ENCODE results near the gene PRRC1. TPM values are rescaled to one million over a fixed set of nuclear protein-coding genes. Genes with fewer than 3 reads are reported as not detected.

The PRRC1 gene
- total and polyA plus RNA-seq, 4 donors: 22.9 to 88.1 (median 40.9) TPM

- WGBS, 2 donors: 31 to 45% methylated on average over 3 of the region's 3 CpGs
Observed at GRCh38 chr5:127513408-127513970, 4.0 kb upstream of the PRRC1 start.

GRCh38 chr5:127514816-127515215 is 2.6 kb upstream of the PRRC1 start:
- H3K9me3 ChIP-seq (ENCODE audit: control insufficient read depth in 4 of 4, insufficient read depth in 3 of 4, low read length in 3 of 4): no peaks in the 10 kb centered on the region
- H3K4me1 ChIP-seq (ENCODE audit: control insufficient read depth in 5 of 5, insufficient read depth in 5 of 5, low read length in 5 of 5): peaks cover 0 to 12% (median 2%) of the 10 kb centered on the region in 5 donors
- H3K27me3 ChIP-seq (ENCODE audit: control insufficient read depth in 3 of 3, insufficient read depth in 3 of 3, low read length in 2 of 3): no peaks in the 10 kb centered on the region
- H3K27ac ChIP-seq (ENCODE audit: low read depth in 1 of 2, low read length in 1 of 2): no peak overlapping the region
- no peak for ATAC-seq (ENCODE audit: insufficient read depth, low FRiP score)
- no peak for TF ChIP-seq CTCF (IDR thresholded peaks at IDR 0.05; ENCODE audit: control extremely low read depth, extremely low read depth)
- H3K9ac ChIP-seq (ENCODE audit: insufficient read depth in 1 of 2, low read length in 2 of 2): no peak overlapping the region
- H3K4me3 ChIP-seq: no peak overlapping the region
- WGBS, 2 donors: 93 to 97% methylated on average over 1 of the region's 1 CpG
- H3K36me3 ChIP-seq (ENCODE audit: control insufficient read depth in 4 of 4, insufficient read depth in 4 of 4, low read length in 4 of 4): peaks cover 0 to 3% (median 0%) of the 10 kb centered on the region in 4 donors
- no peak for DNase-seq

More at GRCh38 chr5:127513408-127513970, 4.0 kb upstream of the PRRC1 start:
- Histone ChIP-seq H3K4me3 (no peak overlapping the region), H3K9me3 (ENCODE audit: control insufficient read depth in 4 of 4, insufficient read depth in 3 of 4, low read length in 3 of 4) (no peaks in the 10 kb centered on the region), H3K36me3 (ENCODE audit: control insufficient read depth in 4 of 4, insufficient read depth in 4 of 4, low read length in 4 of 4) (no peaks in the 10 kb centered on the region), H3K9ac (ENCODE audit: insufficient read depth in 1 of 2, low read length in 2 of 2) (no peak overlapping the region), H3K27ac (ENCODE audit: low read depth in 1 of 2, low read length in 1 of 2) (no peak overlapping the region), H3K27me3 (ENCODE audit: control insufficient read depth in 3 of 3, insufficient read depth in 3 of 3, low read length in 2 of 3) (no peaks in the 10 kb centered on the region), H3K4me1 (ENCODE audit: control insufficient read depth in 5 of 5, insufficient read depth in 5 of 5, low read length in 5 of 5) (peaks cover 0 to 2% (median 0%) of the 10 kb centered on the region in 5 donors)
- ATAC-seq (ENCODE audit: insufficient read depth, low FRiP score) (no peak), DNase-seq (no peak)
- no peak for TF ChIP-seq CTCF (IDR thresholded peaks at IDR 0.05; ENCODE audit: control extremely low read depth, extremely low read depth)

- Histone ChIP-seq H3K4me1 (ENCODE audit: control insufficient read depth in 5 of 5, insufficient read depth in 5 of 5, low read length in 5 of 5) (peaks cover 0 to 12% (median 7%) of the 10 kb centered on the region in 5 donors), H3K36me3 (ENCODE audit: control insufficient read depth in 4 of 4, insufficient read depth in 4 of 4, low read length in 4 of 4) (peaks cover 0 to 8% (median 2%) of the 10 kb centered on the region in 4 donors), H3K27ac (ENCODE audit: low read depth in 1 of 2, low read length in 1 of 2) (no peak overlapping the region), H3K4me3 (no peak overlapping the region), H3K9me3 (ENCODE audit: control insufficient read depth in 4 of 4, insufficient read depth in 3 of 4, low read length in 3 of 4) (no peaks in the 10 kb centered on the region), H3K27me3 (ENCODE audit: control insufficient read depth in 3 of 3, insufficient read depth in 3 of 3, low read length in 2 of 3) (no peaks in the 10 kb centered on the region), H3K9ac (ENCODE audit: insufficient read depth in 1 of 2, low read length in 2 of 2) (no peak overlapping the region)
- ATAC-seq (ENCODE audit: insufficient read depth, low FRiP score): no peak
- no peak for TF ChIP-seq CTCF (IDR thresholded peaks at IDR 0.05; ENCODE audit: control extremely low read depth, extremely low read depth)
- WGBS, 2 donors: 87 to 94% methylated on average over 10 of the region's 10 CpGs
- DNase-seq: no peak
Observed at GRCh38 chr5:127515693-127516440, 1.6 kb upstream of the PRRC1 start.
